Activated T-cell treated with anti-CD3 and anti-CD28 coated beads, Interleukin-2, amount 50 U/mL, for 4 hours (primary cell): ENCODE results near the gene GRAMD1A. TPM values are rescaled to one million over a fixed set of nuclear protein-coding genes. Genes with fewer than 3 reads are reported as not detected.
A peak's percentile ranks its signal among the peaks of the same experiment; 100 is the strongest.
"Not testable (repeated sequence)": the region's sequence is repeated elsewhere in the genome, so short reads cannot be mapped to it uniquely, and the experiment has no call there.

Source experiments
- ATAC-seq, 2 donors: fragments of 200-7000 bp; cut with Tn5 transposase; one replicate each; pipeline ENCODE4 v1.10.0; 2021
- DNase-seq: peaks from one replicate; pipeline ENCODE4 v3.0.0-alpha.2; 2020
- H3K27me3 Mint-ChIP-seq: one replicate; pipeline ENCODE4 v1.8.0; 2021; ENCODE audit warnings: low read depth, mixed read lengths
- H3K36me3 Mint-ChIP-seq: one replicate; pipeline ENCODE4 v1.8.0; 2022; ENCODE audit warnings: mixed read lengths; ENCODE audit not compliant: insufficient read depth
- H3K4me1 Mint-ChIP-seq: one replicate; pipeline ENCODE4 v1.8.0; 2021; ENCODE audit warnings: low read depth, mixed read lengths
- H3K4me3 Mint-ChIP-seq: one replicate; pipeline ENCODE4 v1.8.0; 2021; ENCODE audit warnings: mild to moderate bottlenecking, moderate library complexity, mixed read lengths
- H3K9me3 Mint-ChIP-seq: one replicate; pipeline ENCODE4 v1.8.0; 2021; ENCODE audit warnings: mixed read lengths
- total RNA-seq, 3 donors: library from RNA; stranded (reverse); gene quantifications; one replicate each; pipeline ENCODE4 v1.2.1, GENCODE V29; 2021

The GRAMD1A gene
- total RNA-seq, 3 donors from 2014 or later: 162 to 192 (median 170) TPM

GRCh38 chr19:34990578-34991192, 9.4 kb upstream of the GRAMD1A start:
- Mint-ChIP-seq H3K9me3 (no peaks in the 10 kb centered on the region), H3K36me3 (no peaks in the 10 kb centered on the region), H3K4me1 (peaks cover 25% of the 10 kb centered on the region), H3K27me3 (no peaks in the 10 kb centered on the region), H3K4me3 (peak overlapping the region; percentile 35)
- DNase-seq (no peak), ATAC-seq (peak; percentile 74 to 80)

DNA sequence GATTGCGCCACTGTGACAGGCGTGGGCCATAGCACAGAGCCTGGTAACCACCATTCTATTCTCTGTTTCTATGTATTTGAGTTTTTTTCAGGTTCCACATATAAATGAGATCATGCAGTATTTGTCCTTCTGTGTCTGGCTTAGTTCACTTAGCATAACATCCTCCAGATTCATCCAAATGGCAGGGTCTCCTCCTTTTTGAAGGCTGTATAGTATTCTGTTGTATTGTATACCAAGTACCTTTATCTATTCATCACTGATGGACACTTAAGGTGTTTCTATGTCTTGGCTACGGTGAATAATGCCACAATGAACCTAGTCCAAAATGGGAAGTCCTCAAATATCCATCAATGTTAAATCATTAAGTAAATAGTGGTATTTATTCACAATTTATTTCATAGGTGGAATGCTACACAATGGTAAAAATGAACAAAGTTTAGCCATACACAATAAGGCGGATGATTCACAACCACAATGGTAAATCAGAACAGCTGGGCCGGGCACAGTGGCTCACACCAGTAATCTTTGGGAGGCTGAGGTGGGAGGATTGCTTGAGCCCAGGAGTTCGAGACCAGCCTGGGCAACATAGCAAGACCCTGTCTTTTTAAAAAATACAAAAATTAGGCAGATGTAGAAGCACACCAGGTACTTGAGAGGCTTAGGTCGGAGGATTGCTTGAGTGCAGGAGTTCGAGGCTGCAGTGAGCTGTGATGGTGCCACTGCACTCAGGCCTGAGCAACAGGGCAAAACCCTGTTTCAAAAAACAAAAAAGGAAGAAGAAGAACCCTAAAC, 8.4 kb upstream of the GRAMD1A start:
- no peaks in the 10 kb centered on the region for H3K9me3 Mint-ChIP-seq
- H3K27me3 Mint-ChIP-seq: no peaks in the 10 kb centered on the region
- ATAC-seq (no peak), DNase-seq (no peak)
- peaks cover 23% of the 10 kb centered on the region for H3K4me1 Mint-ChIP-seq
- no peaks in the 10 kb centered on the region for H3K36me3 Mint-ChIP-seq
- no peak overlapping the region for H3K4me3 Mint-ChIP-seq

DNA sequence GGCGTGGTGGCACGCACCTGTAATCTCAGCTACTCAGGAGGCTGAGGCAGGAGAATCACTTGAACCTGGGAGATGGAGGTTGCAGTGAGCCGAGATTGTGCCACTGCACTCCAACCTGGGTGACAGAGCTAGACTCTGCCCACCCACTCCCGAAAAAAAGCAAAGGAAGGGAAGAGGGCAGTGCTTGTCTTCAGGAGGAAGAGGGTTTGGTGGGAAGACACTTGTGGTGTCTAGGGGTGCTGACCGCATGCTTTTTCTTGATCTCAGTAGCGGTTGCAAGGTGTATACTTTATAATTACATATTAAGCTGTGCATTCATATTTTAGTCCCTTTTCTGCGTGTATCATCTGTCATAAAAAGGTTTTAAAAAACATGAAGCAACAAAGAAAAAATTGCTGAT, 7.5 kb upstream of the GRAMD1A start:
- H3K27me3 Mint-ChIP-seq, ATAC-seq, DNase-seq, H3K9me3 Mint-ChIP-seq, H3K36me3 Mint-ChIP-seq, H3K4me3 Mint-ChIP-seq: not testable (repeated sequence)
- peaks cover 31% of the 10 kb centered on the region for H3K4me1 Mint-ChIP-seq

DNA sequence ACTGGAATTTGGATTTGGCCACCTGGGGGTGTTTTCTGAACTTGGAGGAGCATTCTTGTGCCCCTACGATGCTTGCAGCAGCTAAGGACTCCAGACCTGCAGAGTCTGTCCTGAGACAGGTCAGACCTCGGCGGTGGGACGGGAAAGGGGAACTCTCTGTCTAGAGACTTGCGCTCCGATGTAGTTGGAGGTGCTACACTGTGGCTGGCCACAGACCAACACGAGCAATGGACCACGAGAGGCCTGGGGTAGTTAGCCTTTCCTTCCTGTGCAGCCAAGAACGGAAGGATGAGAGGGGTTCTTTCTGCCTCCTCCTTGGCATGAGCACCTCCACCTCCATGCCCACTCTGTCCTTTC, 5.9 kb upstream of the GRAMD1A start:
- Mint-ChIP-seq H3K27me3 (no peaks in the 10 kb centered on the region), H3K9me3 (no peaks in the 10 kb centered on the region), H3K4me1 (peaks cover 38% of the 10 kb centered on the region), H3K4me3 (no peak overlapping the region), H3K36me3 (no peaks in the 10 kb centered on the region)
- ATAC-seq (no peak), DNase-seq (no peak)

GRCh38 chr19:34994643-34995541, 5.2 kb upstream of the GRAMD1A start:
- peaks cover 40% of the 10 kb centered on the region for H3K4me1 Mint-ChIP-seq
- H3K9me3 Mint-ChIP-seq: no peaks in the 10 kb centered on the region
- H3K27me3 Mint-ChIP-seq: no peaks in the 10 kb centered on the region
- no peaks in the 10 kb centered on the region for H3K36me3 Mint-ChIP-seq
- ATAC-seq (no peak), DNase-seq (no peak)
- H3K4me3 Mint-ChIP-seq: no peak overlapping the region

GRCh38 chr19:34995551-34995950, 4.6 kb upstream of the GRAMD1A start:
- Mint-ChIP-seq H3K4me3 (no peak overlapping the region), H3K9me3 (no peaks in the 10 kb centered on the region), H3K36me3 (no peaks in the 10 kb centered on the region), H3K27me3 (no peaks in the 10 kb centered on the region), H3K4me1 (peaks cover 34% of the 10 kb centered on the region)
- no peak for DNase-seq
- ATAC-seq: no peak

GRCh38 chr19:34997071-34997617, 3.0 kb upstream of the GRAMD1A start:
- Mint-ChIP-seq H3K4me3 (peak overlapping the region; percentile 69), H3K4me1 (peaks cover 38% of the 10 kb centered on the region), H3K27me3 (no peaks in the 10 kb centered on the region), H3K36me3 (peaks cover 3% of the 10 kb centered on the region), H3K9me3 (no peaks in the 10 kb centered on the region)
- ATAC-seq (no peak), DNase-seq (no peak)

DNA sequence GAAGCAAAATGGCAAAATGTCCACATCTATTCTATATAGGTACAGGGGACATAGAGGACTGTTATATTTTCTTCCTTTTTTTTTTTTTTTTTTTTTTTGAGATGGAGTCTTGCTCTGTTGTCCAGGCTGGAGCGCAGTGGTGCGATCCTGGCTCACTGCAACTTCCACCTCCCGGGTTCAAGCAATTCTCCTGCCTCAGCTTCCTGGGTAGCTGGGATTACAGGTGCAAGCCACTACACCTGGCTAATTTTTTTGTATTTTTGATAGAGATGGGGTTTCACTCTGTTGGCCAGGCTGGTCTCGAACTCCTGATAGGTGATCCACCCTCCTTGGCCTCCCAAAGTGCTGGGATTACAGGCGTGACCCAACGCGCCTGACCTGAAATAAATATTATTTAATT, 1.9 kb upstream of the GRAMD1A start:
- ATAC-seq, H3K9me3 Mint-ChIP-seq, H3K36me3 Mint-ChIP-seq, H3K27me3 Mint-ChIP-seq, DNase-seq: not testable (repeated sequence)
- Mint-ChIP-seq H3K4me1 (peaks cover 48% of the 10 kb centered on the region), H3K4me3 (peak overlapping the region; percentile 69)

- H3K9me3 Mint-ChIP-seq: no peaks in the 10 kb centered on the region
- H3K36me3 Mint-ChIP-seq: peaks cover 5% of the 10 kb centered on the region
- peaks cover 54% of the 10 kb centered on the region for H3K4me1 Mint-ChIP-seq
- ATAC-seq (no peak), DNase-seq (no peak)
- peak overlapping the region; percentile 85 for H3K4me3 Mint-ChIP-seq
- no peaks in the 10 kb centered on the region for H3K27me3 Mint-ChIP-seq
These were observed 1.2 kb upstream of the GRAMD1A start for GRCh38 chr19:34998777-34999497.

GRCh38 chr19:35000338-35000646, 169 bp downstream of the GRAMD1A start:
- Mint-ChIP-seq H3K4me1 (peaks cover 62% of the 10 kb centered on the region), H3K4me3 (no peak overlapping the region), H3K9me3 (no peaks in the 10 kb centered on the region), H3K36me3 (peaks cover 5% of the 10 kb centered on the region), H3K27me3 (no peaks in the 10 kb centered on the region)
- DNase-seq (no peak), ATAC-seq (no peak)

GRCh38 chr19:35000647-35001501, 751 bp downstream of the GRAMD1A start:
- Mint-ChIP-seq H3K4me3 (peak overlapping the region; percentile 98), H3K27me3 (no peaks in the 10 kb centered on the region), H3K36me3 (peaks cover 6% of the 10 kb centered on the region), H3K9me3 (no peaks in the 10 kb centered on the region), H3K4me1 (peaks cover 66% of the 10 kb centered on the region)
- DNase-seq (peak; percentile 48), ATAC-seq (peak; percentile 41 to 42)

DNA sequence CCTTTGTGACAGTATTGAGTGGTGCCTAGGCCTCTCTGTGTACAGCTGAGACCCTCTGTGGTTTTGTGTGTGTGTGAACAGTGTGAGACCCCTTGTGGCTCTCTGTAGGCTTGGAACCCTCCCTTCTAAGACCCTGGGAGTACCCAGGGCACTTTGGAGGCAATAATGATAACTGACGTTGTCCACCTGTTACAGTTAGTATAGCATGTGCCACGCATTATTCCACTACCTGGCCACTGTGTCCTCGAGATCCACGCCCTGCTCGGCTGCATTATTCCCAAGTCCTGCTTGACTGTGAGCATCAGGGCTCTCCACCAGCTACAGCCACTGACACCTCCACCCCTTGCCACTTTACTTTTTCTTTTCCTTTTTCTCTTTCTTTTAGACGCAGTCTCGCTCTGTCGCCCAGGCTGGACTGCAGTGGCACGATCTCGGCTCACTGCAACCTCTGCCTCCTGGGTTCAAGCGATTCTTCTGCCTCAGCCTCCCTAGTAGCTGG, 2.0 kb downstream of the GRAMD1A start:
- ATAC-seq: no peak
- Mint-ChIP-seq H3K27me3 (no peaks in the 10 kb centered on the region), H3K36me3 (peaks cover 10% of the 10 kb centered on the region), H3K9me3 (no peaks in the 10 kb centered on the region), H3K4me1 (peaks cover 67% of the 10 kb centered on the region), H3K4me3 (peak overlapping the region; percentile 98)
- DNase-seq: no peak
